Immature natural killer cell (primary cell): ENCODE data around the gene CCNF. TPM values are rescaled to one million over a fixed set of nuclear protein-coding genes. Genes with fewer than 3 reads are reported as not detected.

Experiments used
- DNase-seq, 3 donors: peaks; one replicate each; pipeline ENCODE4 v3.0.0; 2022; ENCODE audit warnings: mixed read lengths in 1 of 3
- H3K27ac Mint-ChIP-seq, 6 donors: one replicate each; pipeline ENCODE4 v1.8.0; 2020; ENCODE audit warnings: mixed read lengths in 6 of 6, mild to moderate bottlenecking in 5 of 6, inconsistent platforms in 4 of 6, moderate library complexity in 3 of 6
- H3K27me3 Mint-ChIP-seq, 3 donors: one replicate each; pipeline ENCODE4 v1.8.0; 2020 to 2021; ENCODE audit warnings: low read depth in 3 of 3, mild to moderate bottlenecking in 3 of 3, mixed read lengths in 3 of 3, moderate library complexity in 3 of 3, inconsistent platforms in 1 of 3
- H3K36me3 Mint-ChIP-seq, 3 donors: one replicate each; pipeline ENCODE4 v1.8.0; 2020; ENCODE audit warnings: mixed read lengths in 3 of 3, inconsistent platforms in 2 of 3, mild to moderate bottlenecking in 2 of 3
- H3K4me1 Mint-ChIP-seq, 2 donors: one replicate each; pipeline ENCODE4 v1.8.0; 2020; ENCODE audit warnings: inconsistent platforms in 2 of 2, mild to moderate bottlenecking in 2 of 2, mixed read lengths in 2 of 2, moderate library complexity in 1 of 2
- H3K4me3 Mint-ChIP-seq, 5 donors: one replicate each; pipeline ENCODE4 v1.8.0; 2020; ENCODE audit warnings: mild to moderate bottlenecking in 5 of 5, mixed read lengths in 5 of 5, inconsistent platforms in 3 of 5, moderate library complexity in 3 of 5
- H3K9me3 Mint-ChIP-seq, 6 donors: one replicate each; pipeline ENCODE4 v1.8.0; 2020; ENCODE audit warnings: mild to moderate bottlenecking in 6 of 6, mixed read lengths in 6 of 6, inconsistent platforms in 4 of 6, moderate library complexity in 3 of 6
- polyA plus RNA-seq, 3 donors: library from polyadenylated mRNA; unstranded; fragments of 300-500 nt; fragmentation: Illumina TruSeq; gene quantifications; one replicate each; pipeline ENCODE4 v1.2.3, GENCODE V29; 2021

The CCNF gene
- polyA plus RNA-seq, 3 donors from 2014 or later = 1.5 to 10.9 (median 4.5) TPM

- H3K27ac Mint-ChIP-seq = peak overlapping the region in 1 of 6 donors; percentile 57
- peaks cover 21 to 22% of the 10 kb centered on the region in 2 donors for H3K4me1 Mint-ChIP-seq
- no peaks in the 10 kb centered on the region for H3K36me3 Mint-ChIP-seq
- H3K27me3 Mint-ChIP-seq = peaks cover 0 to 3% (median 2%) of the 10 kb centered on the region in 3 donors
- peak overlapping the region; percentile 12 to 50 (median 21) for H3K4me3 Mint-ChIP-seq
- H3K9me3 Mint-ChIP-seq = no peaks in the 10 kb centered on the region
- peak; percentile 38 to 51 (median 41) for DNase-seq
These were observed 7.0 kb upstream of the CCNF start for GRCh38 chr16:2422123-2422867.

DNA sequence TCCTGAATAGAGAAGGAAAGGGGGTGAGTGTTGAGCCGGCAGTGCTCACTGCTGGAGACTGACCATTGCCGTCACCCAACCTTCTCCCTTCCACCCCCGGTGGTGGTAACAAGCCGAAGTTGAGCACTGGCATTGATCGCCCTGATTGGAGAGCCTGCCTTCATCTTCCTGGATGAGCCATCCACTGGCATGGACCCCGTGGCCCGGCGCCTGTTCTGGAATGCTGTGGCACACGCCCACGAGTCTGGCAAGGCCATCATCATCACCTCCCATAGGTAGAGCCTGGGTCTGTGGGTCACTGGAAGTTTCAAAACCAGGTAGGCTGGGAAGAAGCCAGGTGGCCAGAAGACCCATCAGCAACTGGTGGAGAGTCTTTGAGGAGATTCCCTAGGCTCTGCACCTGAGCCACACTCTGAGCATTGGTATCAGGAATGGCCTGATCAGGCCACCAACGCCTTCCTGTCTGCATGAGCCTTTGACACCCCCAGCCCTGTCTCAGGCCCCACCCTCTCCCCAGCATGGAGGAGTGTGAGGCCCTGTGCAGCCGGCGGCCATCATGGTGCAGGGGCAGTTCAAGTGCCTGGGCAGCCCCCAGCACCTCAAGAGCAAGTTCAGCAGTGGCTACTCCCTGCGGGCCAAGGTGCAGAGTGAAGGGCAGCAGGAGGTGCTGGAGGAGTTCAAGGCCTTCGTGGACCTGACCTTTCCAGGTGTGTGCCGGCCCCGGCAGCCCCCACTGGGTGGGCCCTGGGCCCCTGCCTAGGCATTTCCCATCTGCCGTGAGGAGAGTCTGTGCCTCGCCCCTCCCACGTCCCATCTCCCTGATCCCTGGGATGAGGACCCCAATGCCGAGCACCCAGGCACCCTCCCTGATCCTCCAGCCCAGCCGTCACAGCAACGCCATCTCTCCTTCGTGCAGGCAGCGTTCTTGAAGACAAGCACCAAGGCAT is 4.9 kb upstream of the CCNF start:
- no peak overlapping the region for H3K27ac Mint-ChIP-seq
- no peak overlapping the region for H3K4me3 Mint-ChIP-seq
- no peaks in the 10 kb centered on the region for H3K9me3 Mint-ChIP-seq
- H3K36me3 Mint-ChIP-seq = no peaks in the 10 kb centered on the region
- peaks cover 27% of the 10 kb centered on the region in 2 donors for H3K4me1 Mint-ChIP-seq
- DNase-seq = no peak
- H3K27me3 Mint-ChIP-seq = peaks cover 0 to 7% (median 0%) of the 10 kb centered on the region in 3 donors

DNA sequence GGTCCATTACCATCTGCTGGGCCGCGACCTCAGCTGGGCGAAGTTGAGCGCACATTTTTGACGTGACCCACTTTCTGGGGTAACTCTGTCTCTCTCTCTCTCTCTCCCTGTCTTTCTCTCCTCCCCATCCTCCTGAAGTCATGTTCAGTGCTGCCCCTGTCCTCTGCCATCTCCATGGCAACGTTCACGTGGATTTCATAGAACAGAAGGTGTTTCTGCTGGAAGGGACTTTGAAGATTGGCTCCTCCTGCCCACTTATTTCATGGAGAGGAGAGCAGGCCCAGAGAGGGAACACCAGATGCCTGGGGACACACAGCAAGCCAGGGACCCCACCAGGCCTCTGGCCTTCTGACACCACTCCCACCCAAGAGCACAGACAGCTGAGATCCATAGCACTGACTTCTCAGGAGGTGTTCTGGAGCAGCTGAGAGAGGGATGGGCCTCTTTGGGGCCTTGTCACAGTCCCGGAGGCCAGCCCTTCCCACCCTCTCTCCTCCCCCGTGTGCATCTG is 4.2 kb upstream of the CCNF start:
- Mint-ChIP-seq H3K9me3 (no peaks in the 10 kb centered on the region), H3K4me1 (peaks cover 30 to 32% of the 10 kb centered on the region in 2 donors), H3K4me3 (no peak overlapping the region), H3K27ac (no peak overlapping the region), H3K27me3 (peaks cover 0 to 10% (median 0%) of the 10 kb centered on the region in 3 donors), H3K36me3 (no peaks in the 10 kb centered on the region)
- no peak for DNase-seq

DNA sequence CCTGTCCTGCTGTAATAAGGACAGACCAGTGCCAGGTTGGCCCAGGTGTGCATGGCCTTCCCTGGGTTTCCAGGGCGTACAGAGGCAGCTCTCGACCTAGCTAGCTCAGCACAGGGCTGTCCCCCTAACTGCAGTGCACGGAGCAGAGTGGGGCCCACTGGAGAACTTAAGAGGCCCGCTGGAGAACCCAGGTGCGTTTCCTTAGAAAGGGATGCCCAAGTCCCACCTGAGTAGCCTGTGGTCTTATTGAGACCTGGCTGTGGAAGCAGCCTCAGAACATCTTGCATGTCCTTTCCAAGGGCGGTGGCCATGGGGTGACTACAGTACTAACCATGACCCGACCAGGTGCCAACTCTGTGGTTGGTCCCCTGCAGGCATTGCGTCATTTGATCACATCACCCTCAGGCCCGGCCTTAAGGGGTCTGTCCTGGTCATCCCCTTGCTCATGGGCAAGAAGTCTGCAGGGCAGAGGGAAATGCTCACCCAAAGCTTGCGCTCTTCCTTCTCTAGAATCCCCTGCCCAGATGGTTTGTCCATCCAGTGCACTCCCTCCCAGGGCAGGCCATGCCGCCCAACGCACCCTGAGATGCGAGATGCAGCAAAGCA is 3.3 kb upstream of the CCNF start:
- no peak overlapping the region for H3K4me3 Mint-ChIP-seq

DNA sequence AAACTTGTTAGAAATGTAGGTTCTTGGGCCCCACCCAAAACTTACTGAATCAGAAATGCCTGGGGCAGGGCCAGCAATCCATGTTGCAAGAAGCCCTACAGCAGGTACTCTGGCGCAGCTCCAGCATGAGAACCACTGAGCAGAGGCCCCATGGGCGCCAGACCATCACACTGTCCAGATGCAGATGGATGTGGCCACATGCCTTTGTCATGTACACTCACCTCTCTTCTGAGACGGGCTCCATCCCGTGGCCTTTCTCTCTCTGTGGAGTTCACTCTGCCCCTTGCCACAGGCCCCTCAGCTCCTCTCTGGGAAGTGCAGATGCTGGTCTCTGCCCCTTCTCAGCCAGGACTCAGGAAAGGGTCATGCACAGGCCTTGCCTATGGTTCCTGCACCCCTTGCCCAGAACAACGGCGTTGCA is 2.3 kb upstream of the CCNF start:
- no peaks in the 10 kb centered on the region for H3K9me3 Mint-ChIP-seq
- no peaks in the 10 kb centered on the region for H3K36me3 Mint-ChIP-seq
- H3K27ac Mint-ChIP-seq = no peak overlapping the region
- H3K27me3 Mint-ChIP-seq = peaks cover 0 to 10% (median 0%) of the 10 kb centered on the region in 3 donors
- DNase-seq = no peak
- peaks cover 34 to 35% of the 10 kb centered on the region in 2 donors for H3K4me1 Mint-ChIP-seq
- H3K4me3 Mint-ChIP-seq = peak overlapping the region in 2 of 5 donors; percentile 19 to 85

More for the DNA sequence above, 3.3 kb upstream of the CCNF start:
- no peak for DNase-seq
- H3K27ac Mint-ChIP-seq = no peak overlapping the region
- peaks cover 39 to 40% of the 10 kb centered on the region in 2 donors for H3K4me1 Mint-ChIP-seq
- no peaks in the 10 kb centered on the region for H3K36me3 Mint-ChIP-seq
- peaks cover 0 to 10% (median 0%) of the 10 kb centered on the region in 3 donors for H3K27me3 Mint-ChIP-seq
- no peaks in the 10 kb centered on the region for H3K9me3 Mint-ChIP-seq

DNA sequence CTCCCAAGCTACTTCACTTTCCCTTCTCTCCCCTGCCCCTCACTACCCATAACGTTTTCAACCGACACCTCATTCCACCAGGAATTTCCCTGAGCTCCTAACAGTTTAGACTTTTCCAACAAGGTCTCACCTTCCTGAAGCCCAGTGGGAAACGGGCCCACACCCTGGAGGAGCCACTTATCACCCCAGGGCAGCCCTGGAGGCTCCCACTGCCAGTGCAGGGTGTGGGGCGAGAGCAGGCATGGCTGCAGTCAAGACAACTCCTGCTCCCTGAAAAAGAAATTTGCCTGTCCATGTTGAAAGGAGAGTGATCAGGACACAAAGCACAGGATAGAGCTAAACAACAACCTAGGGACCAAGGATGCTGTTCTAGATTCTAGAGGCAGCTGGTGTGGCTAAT is 1.7 kb upstream of the CCNF start:
- peaks cover 0 to 10% (median 0%) of the 10 kb centered on the region in 3 donors for H3K27me3 Mint-ChIP-seq
- no peak for DNase-seq
- peaks cover 0 to 2% (median 0%) of the 10 kb centered on the region in 3 donors for H3K36me3 Mint-ChIP-seq
- no peaks in the 10 kb centered on the region for H3K9me3 Mint-ChIP-seq
- peak overlapping the region in 5 of 6 donors; percentile 56 to 71 (median 61) for H3K27ac Mint-ChIP-seq
- peaks cover 28 to 30% of the 10 kb centered on the region in 2 donors for H3K4me1 Mint-ChIP-seq
- H3K4me3 Mint-ChIP-seq = peak overlapping the region; percentile 85 to 89 (median 88)

GRCh38 chr16:2428051-2428783 is 1.0 kb upstream of the CCNF start:
- Mint-ChIP-seq H3K27me3 (peaks cover 0 to 10% (median 0%) of the 10 kb centered on the region in 3 donors), H3K36me3 (peaks cover 0 to 4% (median 3%) of the 10 kb centered on the region in 3 donors), H3K4me1 (peaks cover 21 to 23% of the 10 kb centered on the region in 2 donors), H3K9me3 (no peaks in the 10 kb centered on the region), H3K27ac (peak overlapping the region in 5 of 6 donors; percentile 56 to 80 (median 65)), H3K4me3 (peak overlapping the region; percentile 85 to 89 (median 88))
- no peak for DNase-seq

DNA sequence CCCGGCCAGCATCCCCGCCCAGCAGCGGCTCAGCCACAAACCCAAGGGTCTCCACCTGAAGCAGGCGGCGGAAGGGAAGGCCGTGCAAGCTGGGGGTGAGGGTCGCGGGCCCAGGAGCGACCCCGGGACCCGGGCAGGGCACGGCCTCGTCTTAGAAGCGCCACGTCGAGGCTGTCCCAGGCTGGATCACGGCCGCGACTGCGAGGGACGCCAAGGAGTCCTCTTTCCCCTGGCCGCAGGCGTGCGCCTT is 538 bp upstream of the CCNF start:
- no peaks in the 10 kb centered on the region for H3K9me3 Mint-ChIP-seq

GRCh38 chr16:2429771-2430663 is 770 bp downstream of the CCNF start:
- Mint-ChIP-seq H3K27me3 (peaks cover 0 to 10% (median 0%) of the 10 kb centered on the region in 3 donors), H3K4me1 (peaks cover 19 to 20% of the 10 kb centered on the region in 2 donors), H3K27ac (peak overlapping the region in 5 of 6 donors; percentile 47 to 78 (median 73)), H3K4me3 (peak overlapping the region; percentile 86 to 92 (median 89)), H3K9me3 (no peaks in the 10 kb centered on the region), H3K36me3 (peaks cover 0 to 4% (median 3%) of the 10 kb centered on the region in 3 donors)
- no peak for DNase-seq

More for the DNA sequence above, 538 bp upstream of the CCNF start:
- Mint-ChIP-seq H3K4me1 (peaks cover 19 to 20% of the 10 kb centered on the region in 2 donors), H3K4me3 (peak overlapping the region; percentile 80 to 89 (median 88)), H3K27me3 (peaks cover 0 to 10% (median 0%) of the 10 kb centered on the region in 3 donors), H3K36me3 (peaks cover 0 to 4% (median 3%) of the 10 kb centered on the region in 3 donors), H3K27ac (peak overlapping the region in 2 of 6 donors; percentile 61 to 80)
- no peak for DNase-seq

DNA sequence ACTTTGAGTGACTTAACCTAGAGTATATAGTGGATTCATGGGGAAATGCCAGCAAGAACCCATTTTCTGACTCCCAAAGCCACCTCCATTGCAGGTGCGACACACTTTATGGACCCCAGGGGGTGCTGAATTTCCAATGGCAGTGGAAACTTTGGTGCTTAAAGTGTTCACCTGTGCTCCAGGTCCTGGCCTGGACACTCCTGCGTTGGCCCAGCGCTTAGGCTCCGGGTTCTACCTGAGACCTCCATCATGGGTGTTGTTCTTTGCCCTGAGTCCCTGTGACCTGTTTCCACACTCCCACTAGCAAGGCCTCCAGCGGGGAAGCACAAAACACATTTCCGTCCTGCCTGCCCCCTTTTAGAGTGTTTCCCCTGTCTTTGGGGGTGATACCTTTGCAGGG is 3.0 kb downstream of the CCNF start:
- H3K27me3 Mint-ChIP-seq = peaks cover 0 to 8% (median 0%) of the 10 kb centered on the region in 3 donors
- H3K4me3 Mint-ChIP-seq = no peak overlapping the region
- no peaks in the 10 kb centered on the region for H3K9me3 Mint-ChIP-seq
- H3K4me1 Mint-ChIP-seq = peaks cover 29 to 32% of the 10 kb centered on the region in 2 donors
- peaks cover 0 to 4% (median 3%) of the 10 kb centered on the region in 3 donors for H3K36me3 Mint-ChIP-seq
- H3K27ac Mint-ChIP-seq = no peak overlapping the region
- DNase-seq = no peak

DNA sequence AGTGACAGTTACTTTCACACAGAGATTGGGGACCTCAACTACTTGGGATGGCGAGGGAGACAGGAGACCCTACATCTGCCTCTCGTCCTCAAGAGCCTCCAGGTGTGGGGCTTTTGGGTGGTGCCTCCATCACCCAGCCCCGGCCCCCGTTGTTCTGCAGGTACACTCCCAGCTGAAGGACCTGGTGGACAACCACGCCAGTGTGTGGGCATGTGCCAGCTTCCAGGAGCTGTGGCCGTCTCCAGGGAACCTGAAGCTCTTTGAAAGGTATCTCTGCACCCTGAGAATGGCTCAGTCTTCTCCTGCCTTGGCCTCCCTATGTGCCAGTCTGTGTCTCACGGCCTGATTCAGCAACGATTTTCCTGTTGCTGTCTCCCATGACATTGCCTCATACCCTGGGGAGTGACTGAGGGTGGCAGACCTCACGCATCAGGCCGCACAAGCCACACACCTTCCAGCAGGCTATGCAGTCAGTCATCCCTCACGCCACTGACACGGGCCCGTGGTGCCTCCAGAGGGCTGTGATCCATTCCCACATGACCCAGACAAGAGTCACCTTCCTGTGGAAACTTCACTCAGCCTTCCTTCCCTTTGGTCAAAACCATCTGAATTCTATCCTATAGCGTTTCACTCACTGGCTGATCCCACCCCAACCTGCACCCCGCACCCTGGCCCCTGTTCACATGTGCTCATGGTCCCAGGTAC is 3.7 kb downstream of the CCNF start:
- no peaks in the 10 kb centered on the region for H3K9me3 Mint-ChIP-seq
- no peak for DNase-seq
- H3K4me1 Mint-ChIP-seq = peaks cover 33% of the 10 kb centered on the region in 2 donors
- H3K36me3 Mint-ChIP-seq = peaks cover 0 to 4% (median 3%) of the 10 kb centered on the region in 3 donors
- H3K27ac Mint-ChIP-seq = no peak overlapping the region
- peaks cover 0 to 10% (median 0%) of the 10 kb centered on the region in 3 donors for H3K27me3 Mint-ChIP-seq
- no peak overlapping the region for H3K4me3 Mint-ChIP-seq
